ENCODE results near the gene OTULIN. TPM values are rescaled to one million over a fixed set of nuclear protein-coding genes. Genes with fewer than 3 reads are reported as not detected.

Gene OTULIN
- total and polyA plus RNA-seq, 8 donors: 17.0 to 34.3 (median 21.4) TPM

GRCh38 chr5:14730466-14730865, 65.9 kb downstream of the OTULIN start:
- DNase-seq (no peak), ATAC-seq (no peak)

GRCh38 chr5:14730881-14731280, 66.4 kb downstream of the OTULIN start:
- no peak overlapping the region for H3K27ac ChIP-seq
- no peak overlapping the region for H3K4me3 ChIP-seq
- no peak for DNase-seq
- no peaks in the 10 kb centered on the region for H3K9me3 ChIP-seq
- intact Hi-C loops (cut with DNase I): no loop called here
- peaks cover 0 to 5% of the 10 kb centered on the region in 2 donors for H3K36me3 ChIP-seq
- H3K27me3 ChIP-seq: no peaks in the 10 kb centered on the region
- H3K4me1 ChIP-seq: peaks cover 0 to 6% of the 10 kb centered on the region in 2 donors
- ATAC-seq: no peak
- TF ChIP-seq CTCF (IDR thresholded peaks at IDR 0.05): no peak

More at GRCh38 chr5:14730466-14730865, 65.9 kb downstream of the OTULIN start:
- Histone ChIP-seq H3K4me1 (peaks cover 0 to 6% of the 10 kb centered on the region in 2 donors), H3K36me3 (peaks cover 0 to 5% of the 10 kb centered on the region in 2 donors), H3K9me3 (no peaks in the 10 kb centered on the region), H3K27ac (no peak overlapping the region), H3K27me3 (no peaks in the 10 kb centered on the region), H3K4me3 (no peak overlapping the region)
- intact Hi-C loops (cut with DNase I): no loop called here
- TF ChIP-seq CTCF (IDR thresholded peaks at IDR 0.05): no peak

GRCh38 chr5:14732991-14733390, 68.5 kb downstream of the OTULIN start:
- no peak for DNase-seq
- intact Hi-C loops (cut with DNase I): no loop called here
- Histone ChIP-seq H3K36me3 (peaks cover 0 to 16% of the 10 kb centered on the region in 2 donors), H3K4me3 (no peak overlapping the region), H3K27me3 (no peaks in the 10 kb centered on the region), H3K27ac (no peak overlapping the region), H3K4me1 (no peaks in the 10 kb centered on the region), H3K9me3 (no peaks in the 10 kb centered on the region)
- TF ChIP-seq CTCF (IDR thresholded peaks at IDR 0.05): no peak
- ATAC-seq: no peak

GRCh38 chr5:14733661-14734060, 69.1 kb downstream of the OTULIN start:
- DNase-seq (no peak), ATAC-seq (no peak)
- Histone ChIP-seq H3K27me3 (no peaks in the 10 kb centered on the region), H3K9me3 (no peaks in the 10 kb centered on the region), H3K4me3 (no peak overlapping the region), H3K36me3 (peaks cover 0 to 18% of the 10 kb centered on the region in 2 donors), H3K27ac (no peak overlapping the region), H3K4me1 (no peaks in the 10 kb centered on the region)
- no peak for TF ChIP-seq CTCF (IDR thresholded peaks at IDR 0.05)
- intact Hi-C loops (cut with DNase I): no loop called here

DNA sequence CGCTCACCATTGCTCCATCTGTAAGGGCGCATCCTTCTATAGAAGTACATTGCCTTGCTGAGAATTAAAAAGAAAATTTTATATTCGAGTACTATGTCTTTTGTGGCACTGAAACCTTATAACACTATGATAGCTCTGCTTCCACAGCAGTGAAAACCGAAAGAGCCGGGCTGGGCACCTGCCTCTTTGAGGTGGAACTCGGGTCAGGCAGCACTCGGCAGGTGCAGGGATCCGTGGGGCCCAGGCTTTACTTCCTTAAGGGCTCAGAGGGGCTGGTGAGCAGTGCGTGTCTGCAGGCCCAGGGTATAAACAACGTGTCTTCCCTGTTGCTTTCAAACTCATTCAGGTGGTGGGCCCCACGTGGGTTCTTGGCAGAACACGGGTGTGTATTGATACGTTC, 69.9 kb downstream of the OTULIN start:
- no peak for TF ChIP-seq CTCF (IDR thresholded peaks at IDR 0.05)
- H3K4me3 ChIP-seq: no peak overlapping the region
- H3K27me3 ChIP-seq: no peaks in the 10 kb centered on the region
- H3K4me1 ChIP-seq: no peaks in the 10 kb centered on the region
- intact Hi-C loops (cut with DNase I): no loop called here
- ATAC-seq: no peak
- no peak for DNase-seq
- H3K9me3 ChIP-seq: no peaks in the 10 kb centered on the region
- no peak overlapping the region for H3K27ac ChIP-seq
- H3K36me3 ChIP-seq: peaks cover 0 to 18% of the 10 kb centered on the region in 2 donors

Data from left lung (tissue), 10 donors.